AG09309 (cell line): ENCODE data around the gene NTM.

ENCODE experiments used
- DNase-seq: peaks from one replicate; pipeline ENCODE4 v3.0.0-alpha.2; 2010; ENCODE audit warnings: low read depth
- H3K4me3 ChIP-seq: 2 replicates; pipeline ENCODE4 v1.5.1; 2011; ENCODE audit warnings: mild to moderate bottlenecking, low read depth, low read length, moderate library complexity; ENCODE audit not compliant: control insufficient read depth
- CTCF ChIP-seq: IDR thresholded peaks from 2 replicates; pipeline ENCODE4 v1.5.1; 2011; ENCODE audit warnings: mild to moderate bottlenecking, low read depth, low read length, inconsistent platforms; ENCODE audit not compliant: insufficient read depth, control insufficient read depth; ENCODE audit errors: missing control alignments

Gene NTM

DNA sequence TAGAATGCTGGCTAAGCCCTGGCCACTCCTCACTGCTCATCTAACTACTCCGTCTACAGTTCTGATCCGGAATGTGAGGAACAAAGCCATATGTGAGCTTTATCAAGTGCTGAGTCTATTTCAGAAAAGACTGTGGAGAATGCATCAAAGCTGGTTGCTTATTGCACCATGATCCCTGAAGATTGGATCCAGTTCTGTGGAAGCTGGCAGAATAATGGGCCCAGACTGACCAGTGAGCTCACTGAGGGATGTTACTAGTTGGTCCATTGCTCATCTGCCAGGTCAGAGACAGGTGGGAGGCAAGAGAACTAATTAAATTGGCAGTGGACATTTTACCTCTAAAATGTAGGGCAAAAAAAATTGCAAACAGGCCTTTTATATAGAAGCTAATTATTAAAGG, 681.3 kb downstream of the NTM start:
- no peak for DNase-seq
- no peak for TF ChIP-seq CTCF
- no peak overlapping the region for H3K4me3 ChIP-seq

- DNase-seq, result no peak
- H3K4me3 ChIP-seq, result no peak overlapping the region
- no peak for TF ChIP-seq CTCF
These were observed 681.9 kb downstream of the NTM start for GRCh38 chr11:132052342-132052741.

- DNase-seq, result no peak
- H3K4me3 ChIP-seq, result no peak overlapping the region
- TF ChIP-seq CTCF, result no peak
These were observed 682.5 kb downstream of the NTM start for GRCh38 chr11:132052904-132053303.

- H3K4me3 ChIP-seq, result no peak overlapping the region
- no peak for TF ChIP-seq CTCF
- peak; percentile 75 for DNase-seq
These were observed 684.4 kb downstream of the NTM start for GRCh38 chr11:132054822-132055221.

GRCh38 chr11:132055296-132055695, 684.9 kb downstream of the NTM start:
- no peak for DNase-seq
- TF ChIP-seq CTCF, result no peak
- H3K4me3 ChIP-seq, result no peak overlapping the region

DNA sequence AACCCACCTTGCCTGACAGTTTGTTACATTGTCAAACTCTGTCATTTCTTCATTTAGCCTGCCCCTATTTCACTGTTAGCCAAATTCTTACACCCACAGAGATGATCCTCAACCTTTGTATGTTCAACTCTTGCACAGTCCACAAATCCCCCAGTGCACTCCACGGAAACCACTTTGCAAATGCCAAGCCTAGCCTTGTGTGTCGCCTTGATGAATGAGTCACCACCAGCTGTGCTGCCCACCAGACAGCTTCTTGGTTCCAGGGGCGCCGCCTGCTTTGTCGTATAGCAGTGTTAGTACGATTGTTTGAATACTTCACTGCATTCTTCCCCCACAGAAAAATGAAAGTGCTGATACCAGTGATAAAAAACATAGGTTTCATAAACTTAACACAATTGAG, 686.3 kb downstream of the NTM start:
- DNase-seq, result no peak
- H3K4me3 ChIP-seq, result no peak overlapping the region
- TF ChIP-seq CTCF, result no peak

- no peak for DNase-seq
- no peak overlapping the region for H3K4me3 ChIP-seq
- TF ChIP-seq CTCF, result no peak
These were observed 686.9 kb downstream of the NTM start for GRCh38 chr11:132057266-132057665.
